OCI-LY7 (cell line): Measurements from ENCODE around the gene CILP2.

Experiments used
- EZH2phosphoT487 ChIP-seq: fragments of 200-600 bp; sonication (generic); IDR thresholded peaks from 2 replicates; pipeline ENCODE4 v1.6.1; 2018; ENCODE audit warnings: low read depth, borderline replicate concordance, mild to moderate bottlenecking, mixed run types, antibody characterized with exemption, low read length, moderate library complexity, mixed read lengths
- TF ChIP-seq, protein P1 (sequence below): fragments of 200-600 bp; sonication (generic); conservative IDR thresholded peaks from 2 replicates; pipeline ENCODE4 v1.5.1; 2014; ENCODE audit warnings: mild to moderate bottlenecking, antibody characterized with exemption, low read length, moderate library complexity, mixed read lengths

DNA sequence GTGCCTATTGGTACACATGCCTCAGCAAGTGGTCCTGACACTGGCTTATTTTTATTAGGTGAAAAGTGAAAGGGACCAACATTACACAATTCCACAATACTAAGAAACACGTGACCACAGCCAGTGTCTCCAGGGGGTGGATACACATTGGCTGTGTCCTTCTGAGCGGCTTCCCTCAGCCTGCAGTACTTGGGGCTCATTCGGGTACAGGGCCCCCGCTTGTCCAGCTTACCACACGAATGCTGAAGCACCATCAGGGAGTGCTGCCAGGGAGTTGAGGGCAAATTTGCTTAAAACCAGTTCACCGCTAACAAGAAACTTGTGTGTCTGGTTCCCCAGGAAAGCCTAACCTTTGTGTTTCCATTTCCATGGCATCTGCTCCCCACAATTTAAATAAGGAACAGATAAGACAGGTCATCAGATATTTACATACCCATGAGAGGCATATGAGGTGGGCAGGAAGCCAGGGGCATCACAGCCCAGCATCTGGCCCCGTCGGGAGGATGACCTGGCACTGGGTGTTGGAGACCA is 57.2 kb downstream of the CILP2 start:
- TF ChIP-seq, protein P1, sequence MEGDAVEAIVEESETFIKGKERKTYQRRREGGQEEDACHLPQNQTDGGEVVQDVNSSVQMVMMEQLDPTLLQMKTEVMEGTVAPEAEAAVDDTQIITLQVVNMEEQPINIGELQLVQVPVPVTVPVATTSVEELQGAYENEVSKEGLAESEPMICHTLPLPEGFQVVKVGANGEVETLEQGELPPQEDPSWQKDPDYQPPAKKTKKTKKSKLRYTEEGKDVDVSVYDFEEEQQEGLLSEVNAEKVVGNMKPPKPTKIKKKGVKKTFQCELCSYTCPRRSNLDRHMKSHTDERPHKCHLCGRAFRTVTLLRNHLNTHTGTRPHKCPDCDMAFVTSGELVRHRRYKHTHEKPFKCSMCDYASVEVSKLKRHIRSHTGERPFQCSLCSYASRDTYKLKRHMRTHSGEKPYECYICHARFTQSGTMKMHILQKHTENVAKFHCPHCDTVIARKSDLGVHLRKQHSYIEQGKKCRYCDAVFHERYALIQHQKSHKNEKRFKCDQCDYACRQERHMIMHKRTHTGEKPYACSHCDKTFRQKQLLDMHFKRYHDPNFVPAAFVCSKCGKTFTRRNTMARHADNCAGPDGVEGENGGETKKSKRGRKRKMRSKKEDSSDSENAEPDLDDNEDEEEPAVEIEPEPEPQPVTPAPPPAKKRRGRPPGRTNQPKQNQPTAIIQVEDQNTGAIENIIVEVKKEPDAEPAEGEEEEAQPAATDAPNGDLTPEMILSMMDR, result no peak
- TF ChIP-seq EZH2phosphoT487, result no peak
